Loucy (cell line): ENCODE data around the gene GPRIN2.
"Not testable (repeated sequence)": the region's sequence is repeated elsewhere in the genome, so short reads cannot be mapped to it uniquely, and the experiment has no call there.

Experiments
- EZH2phosphoT487 ChIP-seq: fragments of 200-600 bp; IDR thresholded peaks from 2 replicates; pipeline ENCODE4 v1.6.1; 2018; ENCODE audit warnings: antibody characterized with exemption, mild to moderate bottlenecking, moderate library complexity, borderline replicate concordance
- TF ChIP-seq, protein P1 (sequence below): fragments of 200-600 bp; sonication (generic); conservative IDR thresholded peaks from 2 replicates; pipeline ENCODE4 v1.5.1; 2014; ENCODE audit warnings: mild to moderate bottlenecking, antibody characterized with exemption, low read length

- TF ChIP-seq, protein P1, sequence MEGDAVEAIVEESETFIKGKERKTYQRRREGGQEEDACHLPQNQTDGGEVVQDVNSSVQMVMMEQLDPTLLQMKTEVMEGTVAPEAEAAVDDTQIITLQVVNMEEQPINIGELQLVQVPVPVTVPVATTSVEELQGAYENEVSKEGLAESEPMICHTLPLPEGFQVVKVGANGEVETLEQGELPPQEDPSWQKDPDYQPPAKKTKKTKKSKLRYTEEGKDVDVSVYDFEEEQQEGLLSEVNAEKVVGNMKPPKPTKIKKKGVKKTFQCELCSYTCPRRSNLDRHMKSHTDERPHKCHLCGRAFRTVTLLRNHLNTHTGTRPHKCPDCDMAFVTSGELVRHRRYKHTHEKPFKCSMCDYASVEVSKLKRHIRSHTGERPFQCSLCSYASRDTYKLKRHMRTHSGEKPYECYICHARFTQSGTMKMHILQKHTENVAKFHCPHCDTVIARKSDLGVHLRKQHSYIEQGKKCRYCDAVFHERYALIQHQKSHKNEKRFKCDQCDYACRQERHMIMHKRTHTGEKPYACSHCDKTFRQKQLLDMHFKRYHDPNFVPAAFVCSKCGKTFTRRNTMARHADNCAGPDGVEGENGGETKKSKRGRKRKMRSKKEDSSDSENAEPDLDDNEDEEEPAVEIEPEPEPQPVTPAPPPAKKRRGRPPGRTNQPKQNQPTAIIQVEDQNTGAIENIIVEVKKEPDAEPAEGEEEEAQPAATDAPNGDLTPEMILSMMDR, result not testable (repeated sequence)
- not testable (repeated sequence) for TF ChIP-seq EZH2phosphoT487
These were observed 27.7 kb upstream of the GPRIN2 start for GRCh38 chr10:46584196-46584595.
